ENCODE results near the gene RALGPS1. TPM values are rescaled to one million over a fixed set of nuclear protein-coding genes. Genes with fewer than 3 reads are reported as not detected.

The RALGPS1 gene
- total and polyA plus RNA-seq, 2 of the 13 experiments (the other 11 are each of a cell fraction or from before 2014, with no cell fraction given): 3.7 to 6.5 TPM

GRCh38 chr9:127078988-127079387, 164.4 kb downstream of the RALGPS1 start:
- POLR2A ChIA-PET: no interaction called here
- Histone ChIP-seq H3K4me3 (replicated peaks in 1 of 3; ENCODE audit: insufficient read depth in 1 of 3, low read depth in 2 of 3, low read length in 3 of 3) (no peak overlapping the region), H2AFZ (ENCODE audit: low read length) (no peak overlapping the region), H3K27ac (ENCODE audit: extremely low read length, insufficient read depth, low read length) (no peak overlapping the region), H3K36me3 (replicated peaks in 1 of 2; ENCODE audit: control insufficient read depth in 1 of 2, insufficient read depth in 2 of 2, low read length in 2 of 2) (no peaks in the 10 kb centered on the region), H3K27me3 (ENCODE audit: control insufficient read depth in 1 of 2, insufficient read depth in 2 of 2, low read length in 2 of 2) (no peaks in the 10 kb centered on the region), H3K4me2 (ENCODE audit: low read depth, low read length) (no peak overlapping the region), H3K9ac (ENCODE audit: insufficient read depth, low read depth, low read length) (no peak overlapping the region), H3K9me3 (ENCODE audit: low read length) (no peaks in the 10 kb centered on the region), H4K20me1 (ENCODE audit: insufficient read depth, low read length) (no peaks in the 10 kb centered on the region), H3K4me1 (ENCODE audit: insufficient read depth, low read length) (peaks cover 33% of the 10 kb centered on the region), H3K79me2 (ENCODE audit: insufficient read depth, low read length) (no peaks in the 10 kb centered on the region)
- WGBS (ENCODE audit: low lambda C conversion rate): 100% methylated on average over 1 of the region's 1 CpG
- DNase-seq (ENCODE audit: low spot score) (no peak), FAIRE-seq (no peak), ATAC-seq (no peak)
- CTCF ChIA-PET (ENCODE audit: low intra/inter-chr PET ratio, low total read pairs): no interaction called here
- BruUV-seq (replicated peaks): no TSS peak
- intact Hi-C loops (cut with micrococcal nuclease; ENCODE audit: unreplicated experiment): no loop called here
- in situ Hi-C loops (cut with HindIII; ENCODE audit: extremely low pct_ligation_motif_present, low pct_unique_long_range_greater_than_20kb): no loop called here
- TF ChIP-seq ZNF670 (CRISPR knock-in tag; IDR thresholded peaks at IDR 0.05; ENCODE audit: borderline replicate concordance) (no peak), AFF4 (CRISPR knock-in tag; IDR thresholded peaks at IDR 0.05) (no peak), EEA1 (CRISPR knock-in tag; IDR thresholded peaks at IDR 0.05; ENCODE audit: borderline replicate concordance) (no peak), ZNF747 (CRISPR knock-in tag; IDR thresholded peaks at IDR 0.05; ENCODE audit: borderline replicate concordance) (no peak), HIC2 (CRISPR knock-in tag; IDR thresholded peaks at IDR 0.05; ENCODE audit: low read depth) (no peak), MIER2 (CRISPR knock-in tag; IDR thresholded peaks at IDR 0.05) (no peak), HNF4A (CRISPR knock-in tag; IDR thresholded peaks at IDR 0.05) (no peak), ZNF20 (CRISPR knock-in tag; IDR thresholded peaks at IDR 0.05) (no peak), GABPB1 (CRISPR knock-in tag; IDR thresholded peaks at IDR 0.05) (no peak), ZNF12 (CRISPR knock-in tag; IDR thresholded peaks at IDR 0.05) (no peak), HMG20A (CRISPR knock-in tag; IDR thresholded peaks at IDR 0.05; ENCODE audit: borderline replicate concordance) (no peak), BHLHE40 (IDR thresholded peaks at IDR 0.05; ENCODE audit: low read length) (no peak), ZNF44 (CRISPR knock-in tag; IDR thresholded peaks at IDR 0.05) (no peak), ZNF337 (CRISPR knock-in tag; IDR thresholded peaks at IDR 0.05; ENCODE audit: borderline replicate concordance, low read depth) (no peak), NKX3-1 (CRISPR knock-in tag; IDR thresholded peaks at IDR 0.05) (no peak), ZNF574 (CRISPR knock-in tag; IDR thresholded peaks at IDR 0.05) (no peak), HINFP (CRISPR knock-in tag; IDR thresholded peaks at IDR 0.05; ENCODE audit: low read depth) (no peak)

Data from HepG2 (cell line).